HG03432 (cell line): Measurements from ENCODE around the gene HIVEP3.

Source experiments
- ATAC-seq: cut with Tn5 transposase; IDR thresholded peaks from one replicate; pipeline ENCODE4 v1.9.1; 2021; ENCODE audit warnings: mild to moderate bottlenecking, moderate library complexity; ENCODE audit not compliant: unreplicated experiment

Gene HIVEP3

DNA sequence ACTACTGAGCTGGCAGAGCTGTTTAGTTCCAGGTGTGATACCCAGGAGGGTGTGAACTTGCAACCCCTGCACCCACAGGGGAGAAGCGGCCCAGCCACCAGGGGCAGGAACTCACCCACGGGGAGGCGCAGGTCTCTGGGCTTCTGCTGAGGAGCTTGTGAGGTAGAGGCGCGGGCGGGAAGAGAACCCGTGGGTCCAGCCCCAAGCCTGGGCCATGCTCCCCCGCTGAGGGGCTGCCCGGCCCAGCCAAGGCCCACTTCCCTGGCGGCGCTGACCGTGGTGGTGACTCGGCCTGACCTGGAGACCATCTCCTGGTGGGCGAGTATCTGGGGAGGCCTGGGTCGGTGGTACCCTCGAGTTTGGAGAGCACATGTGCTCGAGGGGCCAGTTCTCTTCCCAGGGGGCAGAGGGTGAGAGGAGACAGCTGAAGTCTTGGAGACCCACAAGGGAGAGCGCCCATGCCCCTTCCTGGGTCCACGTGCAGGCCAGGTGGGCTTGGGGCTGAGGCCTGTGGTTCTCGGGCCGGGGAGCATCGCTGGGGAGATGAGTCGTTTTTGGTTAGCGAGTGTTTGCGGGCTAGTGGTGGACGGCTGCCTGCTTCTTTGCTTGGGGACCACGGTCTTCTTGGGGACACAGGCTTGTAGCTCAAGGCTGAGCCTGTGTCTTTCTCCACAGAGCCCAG, 405.9 kb downstream of the HIVEP3 start:
- ATAC-seq, result no peak

- ATAC-seq, result no peak
Measured at GRCh38 chr1:41511239-41511540, 407.5 kb downstream of the HIVEP3 start.

DNA sequence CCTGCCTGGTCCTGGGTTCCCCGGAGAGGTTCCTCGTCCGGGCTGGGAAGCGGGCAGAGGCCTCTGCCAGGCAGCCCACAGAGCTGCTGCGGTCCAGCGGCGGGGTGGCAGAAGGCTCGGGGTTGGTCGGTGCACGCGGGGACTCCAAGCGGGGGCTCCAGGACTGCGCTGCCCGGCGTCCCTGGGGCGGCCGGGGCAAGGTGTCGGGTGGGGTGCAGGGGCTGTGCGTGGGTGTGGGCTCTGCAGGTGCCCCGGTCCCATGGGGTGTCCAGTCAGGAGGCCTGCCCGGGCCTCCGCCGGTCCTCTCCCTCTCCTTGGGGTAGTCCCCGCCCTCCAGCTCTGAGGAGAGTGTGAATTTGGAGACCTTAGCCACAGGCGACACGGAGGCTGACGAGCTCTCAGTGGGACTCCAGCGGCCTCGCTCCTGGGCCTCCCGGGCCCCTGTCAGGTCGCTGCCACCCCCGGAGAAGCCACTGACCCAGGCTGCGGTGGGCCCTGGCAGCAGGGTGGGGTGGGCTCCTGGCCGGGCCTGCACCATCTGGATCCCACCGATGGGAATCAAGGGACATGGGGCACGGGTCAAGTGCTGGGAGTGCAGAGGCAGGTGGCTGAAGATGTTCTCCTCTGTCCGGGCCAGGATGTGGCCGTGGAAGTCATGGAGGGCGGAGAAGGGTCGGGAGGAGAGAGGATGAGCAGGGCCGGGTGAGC, 408.0 kb downstream of the HIVEP3 start:
- no peak for ATAC-seq

- ATAC-seq, result peak; percentile 50
Measured at GRCh38 chr1:41509270-41509671, 409.5 kb downstream of the HIVEP3 start.

DNA sequence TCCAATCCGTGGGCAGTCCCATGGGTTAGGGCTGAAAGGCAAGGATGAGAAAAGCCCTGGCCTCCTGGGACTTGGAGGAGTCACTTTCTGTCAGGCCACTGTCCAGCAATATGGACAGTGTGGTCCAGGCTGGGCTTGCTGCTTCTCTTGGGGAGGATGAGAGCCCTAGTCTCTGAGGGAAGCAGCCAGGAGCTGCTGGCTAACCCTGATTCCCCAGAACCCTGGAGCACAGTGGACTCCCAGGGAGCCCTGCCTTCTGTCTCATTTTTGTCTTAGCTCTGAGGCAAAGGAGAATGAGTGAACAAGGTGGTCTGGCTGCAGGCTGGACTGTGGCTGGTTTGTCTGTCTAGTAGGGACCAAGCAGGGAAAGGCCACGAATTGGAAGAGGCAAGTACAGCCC, 410.4 kb downstream of the HIVEP3 start:
- no peak for ATAC-seq

DNA sequence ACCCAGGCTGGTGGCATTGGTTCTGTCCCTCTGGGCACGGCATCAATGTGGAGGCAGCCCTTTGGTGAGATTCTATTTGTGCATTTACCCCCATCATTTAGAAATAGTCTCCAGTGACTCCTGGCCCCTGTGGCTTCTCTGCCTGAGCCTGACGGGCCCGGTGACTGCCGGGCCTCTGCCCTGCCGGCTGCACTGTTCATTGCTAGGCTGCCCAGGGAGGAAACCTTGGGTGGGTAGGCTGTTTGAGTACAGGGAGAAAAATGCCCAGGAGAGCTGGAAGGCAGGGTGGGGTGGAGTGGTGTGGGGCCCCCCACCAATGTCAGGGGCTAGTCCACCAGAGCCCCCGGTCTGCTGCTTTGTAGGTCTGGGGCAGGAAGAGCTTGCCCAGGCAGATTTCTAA, 410.9 kb downstream of the HIVEP3 start:
- no peak for ATAC-seq

- no peak for ATAC-seq
Measured at GRCh38 chr1:41507110-41507720, 411.5 kb downstream of the HIVEP3 start.

DNA sequence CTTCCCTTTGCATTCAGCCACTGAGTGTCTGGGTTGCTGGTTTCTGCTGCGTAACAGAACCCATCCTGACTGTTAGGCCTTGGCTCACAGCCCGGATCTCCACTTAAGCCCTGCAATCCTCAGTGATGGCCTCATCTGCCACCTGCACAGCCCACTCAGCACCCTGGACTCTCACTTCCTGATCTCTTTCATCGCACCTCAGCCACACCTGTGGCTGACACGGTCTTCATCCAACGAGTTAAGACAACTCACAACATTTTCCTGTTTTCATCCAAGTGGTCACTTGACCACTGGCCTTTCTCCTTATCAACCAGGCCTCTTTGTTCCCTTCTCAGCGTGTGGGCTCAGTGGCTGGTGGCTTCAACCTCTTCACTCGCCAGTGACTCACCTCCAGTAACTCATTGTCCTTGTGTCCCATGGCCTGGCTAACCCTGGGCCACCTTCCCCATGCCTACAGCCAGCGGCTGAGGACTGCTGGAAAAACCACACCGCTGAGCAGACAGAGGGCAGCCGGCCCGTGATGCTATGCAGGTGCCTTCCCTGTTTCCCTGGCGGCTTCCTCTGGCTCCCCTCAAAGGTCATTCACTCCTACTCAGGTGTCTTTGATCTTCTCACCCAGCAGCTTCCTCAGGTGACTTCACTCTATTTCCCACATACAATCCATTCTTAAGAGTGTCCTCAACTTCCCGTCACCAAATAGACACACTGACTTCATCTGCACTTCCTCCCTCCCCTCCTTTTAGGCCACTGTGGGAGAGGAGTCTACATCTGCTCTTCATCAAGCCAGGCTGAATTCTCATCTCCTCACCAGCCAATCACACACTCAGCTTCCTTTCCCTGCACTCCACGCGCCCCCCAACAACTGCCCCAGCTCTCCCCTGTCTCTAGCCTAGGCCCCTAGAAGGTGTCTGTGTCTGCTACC, 414.3 kb downstream of the HIVEP3 start:
- ATAC-seq, result no peak

GRCh38 chr1:41503538-41504113, 415.1 kb downstream of the HIVEP3 start:
- ATAC-seq, result no peak

- no peak for ATAC-seq
Measured at GRCh38 chr1:41502912-41503311, 415.8 kb downstream of the HIVEP3 start.

GRCh38 chr1:41501581-41501980, 417.1 kb downstream of the HIVEP3 start:
- no peak for ATAC-seq

DNA sequence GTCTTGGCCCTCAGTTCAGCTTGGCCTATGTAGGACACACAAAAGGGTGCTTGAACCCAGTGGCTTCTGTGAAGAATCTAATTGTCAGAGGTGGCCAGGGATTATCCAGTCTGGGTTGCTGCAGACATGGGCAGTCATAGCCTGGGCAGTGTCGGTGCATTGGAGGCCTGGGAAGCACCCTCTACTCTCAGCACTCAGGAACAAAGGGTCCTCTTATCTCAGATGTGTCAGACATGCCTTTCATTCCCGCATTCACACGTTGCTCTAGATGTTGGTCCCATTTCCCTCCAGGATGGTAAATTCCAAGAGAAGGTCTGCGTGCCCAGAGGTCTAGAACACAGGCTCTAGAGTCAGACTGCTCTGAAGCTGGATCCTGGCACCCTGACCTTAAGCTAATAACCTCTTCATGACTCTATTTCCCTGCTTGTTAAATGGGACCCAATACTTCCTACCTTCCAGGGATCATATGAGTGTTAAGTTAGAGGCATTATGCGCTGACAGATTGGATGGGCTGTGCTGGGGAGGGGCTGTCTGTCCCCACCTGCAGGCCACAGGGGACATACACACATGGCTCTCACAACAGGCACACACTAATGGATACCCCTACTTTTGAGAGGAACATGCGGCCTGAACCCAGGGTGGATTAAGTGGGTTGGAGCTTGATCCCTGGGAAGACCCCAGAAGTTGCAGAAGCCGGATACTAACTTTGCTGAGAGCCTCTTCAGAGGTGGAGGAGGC, 417.8 kb downstream of the HIVEP3 start:
- ATAC-seq, result no peak

- ATAC-seq, result no peak
Measured at GRCh38 chr1:41500378-41500777, 418.3 kb downstream of the HIVEP3 start.

DNA sequence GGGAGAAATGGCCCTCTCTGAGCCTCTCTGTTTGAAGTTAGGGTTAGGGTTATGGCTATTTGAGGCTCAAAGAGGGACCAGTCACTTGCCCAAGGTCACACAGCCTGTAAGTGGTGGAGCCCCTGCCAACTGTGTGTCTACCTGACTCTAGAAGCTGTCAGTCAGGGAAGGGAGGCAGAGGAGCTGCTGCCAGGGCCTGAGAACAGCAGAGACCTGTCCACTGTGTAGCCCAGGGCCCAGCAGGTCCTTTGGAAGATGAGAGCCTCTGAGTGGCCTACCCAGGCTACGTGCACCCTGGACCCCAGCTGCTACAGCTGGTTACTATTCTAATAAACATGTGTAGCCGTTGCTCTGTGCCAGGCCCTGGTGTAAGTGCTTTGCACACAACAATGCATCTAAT, 419.1 kb downstream of the HIVEP3 start:
- ATAC-seq, result no peak

DNA sequence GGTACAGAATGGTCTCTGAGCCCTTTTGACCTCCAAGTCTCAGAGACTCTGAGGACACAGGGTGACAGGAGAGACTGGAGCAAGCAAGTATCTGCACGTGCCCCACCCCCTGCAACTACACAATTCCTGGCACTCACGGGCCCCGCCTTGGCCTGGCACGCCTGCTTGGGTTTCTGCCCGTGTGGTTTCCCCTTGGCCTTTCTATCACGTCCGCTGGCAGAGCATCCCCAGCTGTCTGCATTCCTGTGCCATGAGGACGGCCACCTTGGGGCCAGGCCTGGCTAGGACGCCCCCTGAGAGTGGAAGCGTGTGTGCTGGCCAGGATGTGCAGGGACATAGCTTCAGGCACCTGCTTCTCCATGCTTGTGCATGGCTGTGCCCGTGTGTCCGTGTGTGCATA, 419.9 kb downstream of the HIVEP3 start:
- ATAC-seq, result no peak

GRCh38 chr1:41498391-41498790, 420.3 kb downstream of the HIVEP3 start:
- no peak for ATAC-seq

- no peak for ATAC-seq
Measured at GRCh38 chr1:41497461-41498030, 421.2 kb downstream of the HIVEP3 start.

GRCh38 chr1:41497056-41497440, 421.7 kb downstream of the HIVEP3 start:
- no peak for ATAC-seq

- no peak for ATAC-seq
Measured at GRCh38 chr1:41496080-41497055, 422.4 kb downstream of the HIVEP3 start.
